ENCODE measurements around the gene TCEA2. TPM values are rescaled to one million over a fixed set of nuclear protein-coding genes. Genes with fewer than 3 reads are reported as not detected.

The TCEA2 gene
- total and polyA plus RNA-seq, 2 of the 13 experiments (the other 11 are each of a cell fraction or from before 2014, with no cell fraction given): 28.1 to 33.7 TPM

GRCh38 chr20:64055893-64056638, 6.9 kb upstream of the TCEA2 start (continued):
- TF ChIP-seq HINFP (CRISPR knock-in tag; IDR thresholded peaks at IDR 0.05; ENCODE audit: low read depth) (no peak), IKZF5 (CRISPR knock-in tag; IDR thresholded peaks at IDR 0.05) (peak; percentile 56; the same call in 1 of the 2 replicates), CSRNP2 (CRISPR knock-in tag; conservative IDR thresholded peaks at IDR 0.05; ENCODE audit: low read depth) (no peak), PHB2 (IDR thresholded peaks at IDR 0.05; ENCODE audit: partially characterized antibody) (no peak), ERF (CRISPR knock-in tag; IDR thresholded peaks at IDR 0.05) (peak; percentile 83), ARID3A (IDR thresholded peaks at IDR 0.05; ENCODE audit: low read depth, low read length) (no peak), ZNF354B (CRISPR knock-in tag; IDR thresholded peaks at IDR 0.05) (no peak), FOXA1 (IDR thresholded peaks at IDR 0.05) (no peak), FOXA1 (CRISPR knock-in tag; IDR thresholded peaks at IDR 0.05) (peak; percentile 44; the same call in 1 of the 2 replicates), TRIM24 (CRISPR knock-in tag; IDR thresholded peaks at IDR 0.05) (no peak), ZNF563 (CRISPR knock-in tag; IDR thresholded peaks at IDR 0.05) (no peak), GPN1 (CRISPR knock-in tag; IDR thresholded peaks at IDR 0.05; ENCODE audit: borderline replicate concordance) (peak; percentile 82; the same call in 1 of the 2 replicates), ZNF547 (CRISPR knock-in tag; IDR thresholded peaks at IDR 0.05) (peak; percentile 46; the same call in 1 of the 2 replicates)
- TF ChIP-seq, protein P1, sequence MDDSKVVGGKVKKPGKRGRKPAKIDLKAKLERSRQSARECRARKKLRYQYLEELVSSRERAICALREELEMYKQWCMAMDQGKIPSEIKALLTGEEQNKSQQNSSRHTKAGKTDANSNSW (CRISPR knock-in tag; IDR thresholded peaks at IDR 0.05; ENCODE audit: borderline replicate concordance): peak; percentile 56; the same call in 1 of the 2 replicates
- TF ChIP-seq, protein P2, sequence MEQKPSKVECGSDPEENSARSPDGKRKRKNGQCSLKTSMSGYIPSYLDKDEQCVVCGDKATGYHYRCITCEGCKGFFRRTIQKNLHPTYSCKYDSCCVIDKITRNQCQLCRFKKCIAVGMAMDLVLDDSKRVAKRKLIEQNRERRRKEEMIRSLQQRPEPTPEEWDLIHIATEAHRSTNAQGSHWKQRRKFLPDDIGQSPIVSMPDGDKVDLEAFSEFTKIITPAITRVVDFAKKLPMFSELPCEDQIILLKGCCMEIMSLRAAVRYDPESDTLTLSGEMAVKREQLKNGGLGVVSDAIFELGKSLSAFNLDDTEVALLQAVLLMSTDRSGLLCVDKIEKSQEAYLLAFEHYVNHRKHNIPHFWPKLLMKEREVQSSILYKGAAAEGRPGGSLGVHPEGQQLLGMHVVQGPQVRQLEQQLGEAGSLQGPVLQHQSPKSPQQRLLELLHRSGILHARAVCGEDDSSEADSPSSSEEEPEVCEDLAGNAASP (CRISPR knock-in tag; IDR thresholded peaks at IDR 0.05; ENCODE audit: borderline replicate concordance): peak; percentile 53; the same call in 1 of the 2 replicates
- TF ChIP-seq, protein P3, sequence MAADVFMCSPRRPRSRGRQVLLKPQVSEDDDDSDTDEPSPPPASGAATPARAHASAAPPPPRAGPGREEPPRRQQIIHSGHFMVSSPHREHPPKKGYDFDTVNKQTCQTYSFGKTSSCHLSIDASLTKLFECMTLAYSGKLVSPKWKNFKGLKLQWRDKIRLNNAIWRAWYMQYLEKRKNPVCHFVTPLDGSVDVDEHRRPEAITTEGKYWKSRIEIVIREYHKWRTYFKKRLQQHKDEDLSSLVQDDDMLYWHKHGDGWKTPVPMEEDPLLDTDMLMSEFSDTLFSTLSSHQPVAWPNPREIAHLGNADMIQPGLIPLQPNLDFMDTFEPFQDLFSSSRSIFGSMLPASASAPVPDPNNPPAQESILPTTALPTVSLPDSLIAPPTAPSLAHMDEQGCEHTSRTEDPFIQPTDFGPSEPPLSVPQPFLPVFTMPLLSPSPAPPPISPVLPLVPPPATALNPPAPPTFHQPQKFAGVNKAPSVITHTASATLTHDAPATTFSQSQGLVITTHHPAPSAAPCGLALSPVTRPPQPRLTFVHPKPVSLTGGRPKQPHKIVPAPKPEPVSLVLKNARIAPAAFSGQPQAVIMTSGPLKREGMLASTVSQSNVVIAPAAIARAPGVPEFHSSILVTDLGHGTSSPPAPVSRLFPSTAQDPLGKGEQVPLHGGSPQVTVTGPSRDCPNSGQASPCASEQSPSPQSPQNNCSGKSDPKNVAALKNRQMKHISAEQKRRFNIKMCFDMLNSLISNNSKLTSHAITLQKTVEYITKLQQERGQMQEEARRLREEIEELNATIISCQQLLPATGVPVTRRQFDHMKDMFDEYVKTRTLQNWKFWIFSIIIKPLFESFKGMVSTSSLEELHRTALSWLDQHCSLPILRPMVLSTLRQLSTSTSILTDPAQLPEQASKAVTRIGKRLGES (CRISPR knock-in tag; IDR thresholded peaks at IDR 0.05; ENCODE audit: borderline replicate concordance): peak; percentile 80
- TF ChIP-seq, protein P4, sequence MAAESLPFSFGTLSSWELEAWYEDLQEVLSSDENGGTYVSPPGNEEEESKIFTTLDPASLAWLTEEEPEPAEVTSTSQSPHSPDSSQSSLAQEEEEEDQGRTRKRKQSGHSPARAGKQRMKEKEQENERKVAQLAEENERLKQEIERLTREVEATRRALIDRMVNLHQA (CRISPR knock-in tag; IDR thresholded peaks at IDR 0.05): no peak
